ENCODE measurements around the gene SKI. TPM values are rescaled to one million over a fixed set of nuclear protein-coding genes. Genes with fewer than 3 reads are reported as not detected.
A peak's percentile ranks its signal among the peaks of the same experiment; 100 is the strongest.

The SKI gene
- total RNA-seq, 3 donors from 2014 or later, result 26.8 to 86.6 (median 29.0) TPM

DNA sequence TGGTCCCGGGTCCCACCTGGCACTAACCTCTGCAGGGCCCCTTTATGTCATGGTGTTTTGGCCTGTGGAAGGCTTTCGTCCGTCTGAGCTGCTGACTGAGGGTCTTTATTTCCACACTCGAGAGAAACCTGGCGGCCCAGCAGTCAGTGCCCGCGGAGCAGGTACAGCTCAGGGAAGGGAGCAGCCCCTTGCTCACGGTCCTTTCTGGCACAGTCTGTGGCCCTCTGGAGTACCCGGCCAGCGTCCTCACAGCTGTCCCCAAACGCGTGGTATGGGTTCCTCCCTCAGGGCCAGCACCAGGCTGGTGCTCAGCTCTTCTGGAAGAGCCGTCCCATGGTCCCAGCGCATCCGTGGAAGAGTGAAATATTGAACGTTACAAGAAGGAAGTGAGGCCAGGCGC, 24.3 kb downstream of the SKI start:
- TF ChIP-seq, protein P1, sequence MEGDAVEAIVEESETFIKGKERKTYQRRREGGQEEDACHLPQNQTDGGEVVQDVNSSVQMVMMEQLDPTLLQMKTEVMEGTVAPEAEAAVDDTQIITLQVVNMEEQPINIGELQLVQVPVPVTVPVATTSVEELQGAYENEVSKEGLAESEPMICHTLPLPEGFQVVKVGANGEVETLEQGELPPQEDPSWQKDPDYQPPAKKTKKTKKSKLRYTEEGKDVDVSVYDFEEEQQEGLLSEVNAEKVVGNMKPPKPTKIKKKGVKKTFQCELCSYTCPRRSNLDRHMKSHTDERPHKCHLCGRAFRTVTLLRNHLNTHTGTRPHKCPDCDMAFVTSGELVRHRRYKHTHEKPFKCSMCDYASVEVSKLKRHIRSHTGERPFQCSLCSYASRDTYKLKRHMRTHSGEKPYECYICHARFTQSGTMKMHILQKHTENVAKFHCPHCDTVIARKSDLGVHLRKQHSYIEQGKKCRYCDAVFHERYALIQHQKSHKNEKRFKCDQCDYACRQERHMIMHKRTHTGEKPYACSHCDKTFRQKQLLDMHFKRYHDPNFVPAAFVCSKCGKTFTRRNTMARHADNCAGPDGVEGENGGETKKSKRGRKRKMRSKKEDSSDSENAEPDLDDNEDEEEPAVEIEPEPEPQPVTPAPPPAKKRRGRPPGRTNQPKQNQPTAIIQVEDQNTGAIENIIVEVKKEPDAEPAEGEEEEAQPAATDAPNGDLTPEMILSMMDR (IDR thresholded peaks at IDR 0.05), result no peak
- H3K36me3 ChIP-seq (ENCODE audit: low read depth), result no peaks in the 10 kb centered on the region
- peaks cover 4% of the 10 kb centered on the region for H3K9me3 ChIP-seq
- ATAC-seq, result no peak
- DNase-seq, result no peak
- peaks cover 53% of the 10 kb centered on the region for H3K4me1 ChIP-seq (ENCODE audit: low read depth)
- intact Hi-C loops (cut with DNase I, micrococcal nuclease), result no loop called here
- H3K4me3 ChIP-seq, result no peak overlapping the region

DNA sequence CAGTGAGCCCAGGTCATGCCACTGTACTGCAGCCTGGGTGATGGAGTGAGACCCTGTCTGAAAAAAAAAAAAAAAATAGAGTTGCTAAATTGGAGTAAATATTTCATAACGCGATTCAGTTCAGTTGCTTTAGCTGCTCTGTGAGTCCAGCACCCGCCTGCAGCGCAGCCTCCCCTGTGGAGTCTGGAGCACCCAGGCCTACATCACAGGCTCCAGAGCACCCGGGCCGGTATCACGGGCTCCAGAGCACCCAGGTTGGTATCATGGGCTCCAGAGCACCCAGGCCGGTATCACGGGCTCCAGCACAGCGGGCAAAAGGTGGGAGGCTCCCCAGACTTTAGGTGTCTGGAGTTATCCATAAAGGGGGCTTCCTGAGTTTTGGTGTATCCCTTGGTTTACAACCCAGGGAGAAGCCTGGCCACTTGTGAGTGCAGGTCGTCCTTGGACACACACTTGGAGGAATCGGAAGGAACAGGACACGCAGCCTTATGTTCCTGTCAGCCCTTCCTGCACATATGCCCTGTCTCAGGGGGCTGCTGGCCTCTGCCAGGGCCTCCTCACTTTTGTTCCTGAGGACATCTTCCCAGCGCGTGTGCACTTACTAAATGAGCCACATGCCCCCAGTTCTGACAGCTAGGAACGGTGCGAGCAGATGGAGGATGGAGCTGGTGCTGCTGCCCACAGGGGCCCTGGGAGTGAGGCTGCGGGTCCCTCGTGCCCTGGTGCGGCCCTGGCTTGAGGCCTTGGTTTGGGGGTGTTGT, 25.1 kb downstream of the SKI start:
- peak in 1 of 3 donors; percentile 21 for DNase-seq
- intact Hi-C loops (cut with DNase I, micrococcal nuclease), result no loop called here
- H3K9me3 ChIP-seq, result peaks cover 4% of the 10 kb centered on the region
- TF ChIP-seq, protein P1 (IDR thresholded peaks at IDR 0.05), result no peak
- H3K4me3 ChIP-seq, result no peak overlapping the region
- H3K36me3 ChIP-seq (ENCODE audit: low read depth), result no peaks in the 10 kb centered on the region
- no peak for ATAC-seq
- peaks cover 45% of the 10 kb centered on the region for H3K4me1 ChIP-seq (ENCODE audit: low read depth)

DNA sequence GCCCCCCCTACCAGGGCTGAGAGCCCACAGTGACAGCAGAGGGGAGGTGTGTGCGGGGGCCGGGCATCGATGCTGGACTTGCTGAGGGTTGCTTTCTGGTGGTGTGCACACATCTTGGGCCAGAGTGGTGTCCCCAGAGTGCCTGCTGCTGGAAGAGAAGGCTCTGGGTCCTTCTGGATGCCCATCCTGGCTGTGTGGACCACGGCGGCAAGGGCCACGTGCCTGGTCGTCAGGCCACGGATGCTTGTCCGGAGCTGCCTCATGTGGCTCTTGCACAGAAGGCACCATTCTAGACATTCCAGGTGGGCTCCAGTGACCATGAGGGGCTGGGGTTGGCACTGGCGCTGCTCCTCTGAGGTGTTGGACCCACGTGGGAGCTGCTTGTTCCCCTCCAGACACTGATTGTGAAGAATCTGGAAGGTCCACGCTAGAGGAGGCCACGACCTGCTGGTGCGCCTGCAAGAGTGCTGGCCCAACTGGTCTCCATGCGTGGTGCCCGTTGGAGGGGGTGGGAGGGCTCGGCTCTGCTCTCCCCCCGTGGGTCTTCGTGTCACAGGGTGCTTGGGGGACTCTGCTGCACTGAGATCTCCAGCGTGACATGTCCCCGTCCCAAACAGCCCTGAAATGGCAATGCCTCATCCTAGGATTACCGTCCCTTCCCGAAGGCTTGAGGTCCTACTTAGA, 25.8 kb downstream of the SKI start:
- no peak for ATAC-seq
- H3K4me1 ChIP-seq (ENCODE audit: low read depth), result peaks cover 37% of the 10 kb centered on the region
- intact Hi-C loops (cut with DNase I, micrococcal nuclease), result no loop called here
- peak in 1 of 3 donors; percentile 21 for DNase-seq
- peaks cover 4% of the 10 kb centered on the region for H3K9me3 ChIP-seq
- H3K36me3 ChIP-seq (ENCODE audit: low read depth), result no peaks in the 10 kb centered on the region
- no peak overlapping the region for H3K4me3 ChIP-seq
- TF ChIP-seq, protein P1 (IDR thresholded peaks at IDR 0.05), result no peak

DNA sequence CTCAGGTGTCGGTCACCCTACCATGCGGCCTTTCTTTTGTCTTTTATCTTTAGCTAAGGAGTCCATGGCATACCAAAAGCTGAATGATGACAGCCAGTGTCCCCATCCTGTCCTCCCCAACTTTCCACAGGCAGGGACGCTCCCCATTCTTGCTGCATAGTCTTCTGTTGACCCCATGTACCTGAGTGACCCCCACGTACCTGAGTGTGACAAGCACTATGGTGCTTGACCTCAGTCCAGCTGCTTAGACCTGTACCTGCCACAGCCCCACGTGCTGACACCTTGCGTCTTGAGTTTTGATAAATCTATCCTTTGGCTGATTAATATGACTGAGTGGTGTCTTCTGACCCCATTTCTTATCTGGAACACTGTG, 26.9 kb downstream of the SKI start:
- intact Hi-C loops (cut with DNase I, micrococcal nuclease), result no loop called here
- DNase-seq, result no peak
- ATAC-seq, result no peak
- Histone ChIP-seq H3K9me3 (peaks cover 4% of the 10 kb centered on the region), H3K36me3 (ENCODE audit: low read depth) (no peaks in the 10 kb centered on the region), H3K4me3 (no peak overlapping the region), H3K4me1 (ENCODE audit: low read depth) (peaks cover 28% of the 10 kb centered on the region)
- TF ChIP-seq, protein P1 (IDR thresholded peaks at IDR 0.05), result no peak

DNA sequence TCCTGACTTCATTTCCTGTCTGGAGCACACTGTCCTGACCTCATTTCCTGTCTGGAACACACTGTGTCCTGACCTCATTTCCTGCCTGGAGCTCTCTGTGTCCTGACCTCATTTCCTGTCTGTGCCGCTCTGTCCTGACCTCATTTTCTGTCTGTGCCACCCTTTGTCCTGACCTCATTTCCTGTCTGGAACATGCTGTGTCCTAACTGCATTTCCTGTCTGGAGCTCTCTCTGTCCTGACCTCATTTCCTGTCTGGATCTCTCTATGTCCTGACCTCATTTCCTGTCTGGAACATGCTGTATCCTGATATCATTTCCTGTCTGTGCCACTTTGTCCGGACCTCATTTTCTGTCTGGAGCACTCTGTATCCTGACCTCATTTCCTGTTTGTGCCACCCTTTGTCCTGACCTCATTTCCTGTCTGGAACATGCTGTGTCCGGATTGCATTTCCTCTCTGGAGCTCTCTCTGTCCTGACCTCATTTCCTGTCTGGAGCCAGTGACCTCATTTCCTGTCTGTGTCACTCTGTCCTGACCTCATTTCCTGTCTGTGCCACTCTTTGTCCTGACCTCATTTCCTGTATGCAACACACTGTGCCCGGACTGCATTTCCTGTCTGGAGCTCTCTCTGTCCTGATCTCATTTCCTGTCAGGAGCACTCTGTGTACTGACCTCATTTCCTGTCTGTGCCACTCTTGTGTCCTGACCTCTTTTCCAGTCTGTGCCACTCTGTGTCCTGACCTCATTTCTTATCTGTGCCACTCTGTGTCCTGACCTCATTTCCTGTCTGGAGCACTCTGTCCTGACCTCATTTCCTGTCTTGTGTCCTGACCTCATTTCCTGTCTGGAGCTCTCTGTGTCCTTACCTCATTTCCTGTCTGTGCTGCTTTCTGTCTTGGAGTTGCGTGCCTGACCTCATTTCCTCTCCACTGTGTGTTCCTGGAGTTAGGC, 27.6 kb downstream of the SKI start:
- intact Hi-C loops (cut with DNase I, micrococcal nuclease), result no loop called here
- TF ChIP-seq, protein P1 (IDR thresholded peaks at IDR 0.05), result no peak
- peaks cover 22% of the 10 kb centered on the region for H3K4me1 ChIP-seq (ENCODE audit: low read depth)
- no peaks in the 10 kb centered on the region for H3K36me3 ChIP-seq (ENCODE audit: low read depth)
- DNase-seq (no peak), ATAC-seq (peak; percentile 62)
- no peak overlapping the region for H3K4me3 ChIP-seq
- H3K9me3 ChIP-seq, result peaks cover 4% of the 10 kb centered on the region

Data from mucosa of descending colon (tissue), 3 donors.